ENCODE results near the gene PTPRH.

GRCh38 chr19:55232286-55232602 lies 22.9 kb upstream of the PTPRH start:
- TF ChIP-seq RAD21 (IDR thresholded peaks at IDR 0.05; ENCODE audit: low read depth) (no peak), FOXM1 (IDR thresholded peaks at IDR 0.05; ENCODE audit: borderline replicate concordance, low read depth) (no peak), MAX (IDR thresholded peaks at IDR 0.05) (no peak), YY1 (IDR thresholded peaks at IDR 0.05; ENCODE audit: low read depth) (no peak), TEAD4 (IDR thresholded peaks at IDR 0.05) (no peak), REST (IDR thresholded peaks at IDR 0.05; ENCODE audit: low read depth) (no peak), TAF1 (IDR thresholded peaks at IDR 0.05; ENCODE audit: low read depth) (no peak), CEBPB (IDR thresholded peaks at IDR 0.05) (no peak), EGR1 (IDR thresholded peaks at IDR 0.05) (no peak), EP300 (IDR thresholded peaks at IDR 0.05; ENCODE audit: borderline replicate concordance) (no peak)
